HepG2 (cell line): Measurements from ENCODE around the gene DGCR8. TPM values are rescaled to one million over a fixed set of nuclear protein-coding genes. Genes with fewer than 3 reads are reported as not detected.

Source experiments
- ATAC-seq: fragments of 200-7000 bp; cut with Tn5 transposase; 3 replicates; pipeline ENCODE4 v1.9.1; 2020; ENCODE audit warnings: mild to moderate bottlenecking, moderate library complexity
- BruUV-seq: library from RNA; stranded (reverse); fragments of 400-500 nt; replicated peaks from 2 replicates; lab custom pipeline; 2021; lab: Mats Ljungman, UMichigan
- CTCF ChIA-PET: fragments of 300-600 bp; formaldehyde crosslinking; extraction: SDS; loops from one replicate; lab custom pipeline; 2021; ENCODE audit warnings: low total read pairs, inconsistent platforms, low intra/inter-chr PET ratio; lab: Yijun Ruan, JAX
- POLR2A ChIA-PET: fragments of 350-600 bp; sonication (Branson Sonifier 250); formaldehyde crosslinking; loops from one replicate; lab custom pipeline; 2020; ENCODE audit warnings: antibody characterized with exemption, inconsistent platforms; lab: Yijun Ruan, JAX
- DNase-seq: peaks from one replicate; pipeline ENCODE4 v3.0.0-alpha.2; 2015; ENCODE audit warnings: low spot score
- FAIRE-seq: peaks from 3 replicates; lab custom pipeline; 2011; peaks lifted over from hg19 to GRCh38; lab: Jason Lieb, UNC
- H2AFZ ChIP-seq: one replicate; pipeline ENCODE4 v1.6.1; 2011; ENCODE audit warnings: low read length, inconsistent platforms
- H3K27ac ChIP-seq: fragments of 300-600 bp; 3 replicates; pipeline ENCODE4 v1.8.0; 2011; ENCODE audit warnings: mixed run types, mild to moderate bottlenecking, mixed read lengths, low read length, inconsistent platforms; ENCODE audit not compliant: insufficient read depth; ENCODE audit errors: extremely low read length
- H3K27me3 ChIP-seq, 2 experiments: fragments of 200-600 bp in 1 of 2; 2 replicates in 1 of 2; 3 replicates in 1 of 2; pipeline versions ENCODE4 v1.6.0 to v1.8.0; 2011; ENCODE audit warnings: low read length in 2 of 2, mild to moderate bottlenecking in 2 of 2, moderate library complexity in 2 of 2, inconsistent platforms in 1 of 2; ENCODE audit not compliant: insufficient read depth in 2 of 2, control insufficient read depth in 1 of 2
- H3K36me3 ChIP-seq, 2 experiments: fragments of 200-600 bp in 1 of 2; replicated peaks in 1 of 2; 2 replicates in 1 of 2; 3 replicates in 1 of 2; pipeline versions ENCODE4 v1.5.1 to v1.8.0; 2011; ENCODE audit warnings: low read length in 2 of 2, inconsistent platforms in 1 of 2; ENCODE audit not compliant: insufficient read depth in 2 of 2, control insufficient read depth in 1 of 2
- H3K4me1 ChIP-seq: 2 replicates; pipeline ENCODE4 v1.5.1; 2012; ENCODE audit warnings: low read length, inconsistent platforms; ENCODE audit not compliant: insufficient read depth
- H3K4me2 ChIP-seq: 2 replicates; pipeline ENCODE4 v1.6.0; 2011; ENCODE audit warnings: low read depth, low read length, inconsistent platforms
- H3K4me3 ChIP-seq, 3 experiments: fragments of 200-600 bp in 1 of 3; sonication (generic), shearing (Covaris generic) in 1 of 3; replicated peaks in 1 of 3; 2 replicates each; pipeline ENCODE4 v1.5.1; 2011 to 2016; ENCODE audit warnings: low read length in 3 of 3, inconsistent platforms in 2 of 3, low read depth in 2 of 3, mild to moderate bottlenecking in 2 of 3, control low read depth in 1 of 3, mixed read lengths in 1 of 3; ENCODE audit not compliant: insufficient read depth in 1 of 3
- H3K79me2 ChIP-seq: one replicate; pipeline ENCODE4 v1.6.1; 2011; ENCODE audit warnings: low read length, inconsistent platforms; ENCODE audit not compliant: insufficient read depth
- H3K9ac ChIP-seq: 2 replicates; pipeline ENCODE4 v1.6.0; 2011; ENCODE audit warnings: mild to moderate bottlenecking, low read depth, low read length, inconsistent platforms; ENCODE audit not compliant: insufficient read depth
- H3K9me3 ChIP-seq: 2 replicates; pipeline ENCODE4 v1.5.1; 2012; ENCODE audit warnings: mild to moderate bottlenecking, low read length
- H4K20me1 ChIP-seq: 2 replicates; pipeline ENCODE4 v1.6.0; 2011; ENCODE audit warnings: inconsistent platforms, mild to moderate bottlenecking, low read length, moderate library complexity; ENCODE audit not compliant: insufficient read depth
- ARID2 ChIP-seq: sonication (generic); formaldehyde crosslinking; IDR thresholded peaks from 2 replicates; pipeline ENCODE4 v1.8.1; 2022; ENCODE audit warnings: mild to moderate bottlenecking, missing genetic modification reagents, borderline replicate concordance
- GPN1 ChIP-seq: sonication (generic); formaldehyde crosslinking; IDR thresholded peaks from 2 replicates; pipeline ENCODE4 v1.5.1; 2020; ENCODE audit warnings: missing genetic modification reagents, borderline replicate concordance
- HES4 ChIP-seq: sonication (generic); formaldehyde crosslinking; IDR thresholded peaks from 2 replicates; pipeline ENCODE4 v1.9.0; 2021; ENCODE audit warnings: mild to moderate bottlenecking, missing genetic modification reagents, borderline replicate concordance
- JUNB ChIP-seq: sonication (generic); formaldehyde crosslinking; IDR thresholded peaks from 2 replicates; pipeline ENCODE4 v1.8.0; 2022; ENCODE audit warnings: missing genetic modification reagents, mild to moderate bottlenecking, borderline replicate concordance
- KDM6A ChIP-seq: IDR thresholded peaks from 2 replicates; pipeline ENCODE4 v1.6.1; 2016; ENCODE audit warnings: low read depth
- POLR2G ChIP-seq: fragments of 200-400 bp; formaldehyde crosslinking; IDR thresholded peaks from 2 replicates; pipeline ENCODE4 v1.6.1; 2018; ENCODE audit warnings: mild to moderate bottlenecking, low read depth, low read length, moderate library complexity
- PTBP1 ChIP-seq: fragments of 200-400 bp; formaldehyde crosslinking; IDR thresholded peaks from 2 replicates; pipeline ENCODE4 v1.6.1; 2018; ENCODE audit warnings: low read length, low read depth; ENCODE audit not compliant: poor library complexity, severe bottlenecking
- SAP130 ChIP-seq: IDR thresholded peaks from 2 replicates; pipeline ENCODE4 v1.6.1; 2016; ENCODE audit warnings: low read depth
- TCF12 ChIP-seq, 2 experiments: fragments of 450-650 bp in 1 of 2; sonication (generic) in 1 of 2; formaldehyde crosslinking in 1 of 2; IDR thresholded peaks; 2 replicates each; pipeline versions ENCODE4 v1.6.1 to v1.8.0; 2017 to 2022; ENCODE audit warnings: antibody characterized with exemption in 1 of 2, mild to moderate bottlenecking in 1 of 2, missing genetic modification reagents in 1 of 2, moderate library complexity in 1 of 2
- TSC22D2 ChIP-seq: sonication (generic); formaldehyde crosslinking; IDR thresholded peaks from 2 replicates; pipeline ENCODE4 v1.5.1; 2020; ENCODE audit warnings: missing genetic modification reagents, mild to moderate bottlenecking, borderline replicate concordance
- ZBTB7B ChIP-seq: sonication (generic); formaldehyde crosslinking; IDR thresholded peaks from 2 replicates; pipeline ENCODE4 v1.4.0; 2020; ENCODE audit warnings: missing genetic modification reagents
- ZMYM2 ChIP-seq: sonication (generic); formaldehyde crosslinking; IDR thresholded peaks from 2 replicates; pipeline ENCODE4 v1.8.0; 2022; ENCODE audit warnings: mild to moderate bottlenecking, missing genetic modification reagents
- ZNF432 ChIP-seq: sonication (generic); formaldehyde crosslinking; IDR thresholded peaks from 2 replicates; pipeline ENCODE4 v1.5.0; 2020; ENCODE audit warnings: missing genetic modification reagents, mild to moderate bottlenecking, borderline replicate concordance
- ZNF446 ChIP-seq: sonication (generic); formaldehyde crosslinking; IDR thresholded peaks from 2 replicates; pipeline ENCODE4 v1.5.0; 2020; ENCODE audit warnings: mild to moderate bottlenecking, missing genetic modification reagents
- ZNF562 ChIP-seq: sonication (generic); formaldehyde crosslinking; IDR thresholded peaks from 2 replicates; pipeline ENCODE4 v1.8.0; 2022; ENCODE audit warnings: missing genetic modification reagents, borderline replicate concordance
- ZNF564 ChIP-seq: sonication (generic); formaldehyde crosslinking; IDR thresholded peaks from 2 replicates; pipeline ENCODE4 v1.8.1; 2023; ENCODE audit warnings: mild to moderate bottlenecking, missing genetic modification reagents
- WGBS: methylation state at CpG from one replicate; pipeline ENCODE4 v1.1.6; 2017; ENCODE audit warnings: low lambda C conversion rate; 5-methylcytosine and 5-hydroxymethylcytosine counted together
- in situ Hi-C: cut with HindIII; loops from 2 replicates; pipeline ENCODE4 v1.10.0; 2017; ENCODE audit warnings: low pct_unique_long_range_greater_than_20kb; ENCODE audit not compliant: extremely low pct_ligation_motif_present
- intact Hi-C: fragments of 100-400 bp; cut with micrococcal nuclease; formaldehyde crosslinking; loops from one replicate; pipeline ENCODE4 v1.10.0; 2022; ENCODE audit not compliant: unreplicated experiment
- polyA plus RNA-seq, 8 experiments: library from polyadenylated mRNA; depleted of rRNA in 3 of 8; stranded (reverse) in 7 of 8; unstranded in 1 of 8; fragments of >200 nt; fragmentation: Illumina TruSeq in 4 of 8; extraction: Trizol in 4 of 8; gene quantifications; 2 replicates each; pipeline versions ENCODE4 v1.2.1 to v1.2.3, GENCODE V29; 2011 to 2016; ENCODE audit warnings: low read depth in 4 of 8, missing spikeins in 1 of 8, mixed read lengths in 1 of 8; ENCODE audit not compliant: insufficient read depth in 1 of 8
- total RNA-seq, 5 experiments: library from RNA; depleted of rRNA; stranded (reverse); fragments of >200 nt; fragmentation: Illumina TruSeq; extraction: Trizol; gene quantifications; 2 replicates each; pipeline ENCODE4 v1.2.3, GENCODE V29; 2016; ENCODE audit warnings: low read depth in 1 of 5
- TF ChIP-seq, protein P1 (sequence below): sonication (generic); formaldehyde crosslinking; IDR thresholded peaks from 2 replicates; pipeline ENCODE4 v1.4.0; 2020; ENCODE audit warnings: missing genetic modification reagents

The DGCR8 gene
- total and polyA plus RNA-seq, 2 of the 13 experiments (the other 11 are each of a cell fraction or from before 2014, with no cell fraction given): 10.2 to 23.2 TPM

GRCh38 chr22:20105456-20106204 is 25.6 kb downstream of the DGCR8 start:
- TF ChIP-seq GPN1 (CRISPR knock-in tag): no peak
- no peak for TF ChIP-seq KDM6A (CRISPR knock-in tag)
- TF ChIP-seq ZBTB7B (CRISPR knock-in tag): no peak
- TF ChIP-seq TSC22D2 (CRISPR knock-in tag): no peak
- TF ChIP-seq JUNB: no peak
- TF ChIP-seq ZNF562 (CRISPR knock-in tag): no peak
- TF ChIP-seq ZNF446: no peak
- no peak for TF ChIP-seq ZMYM2 (CRISPR knock-in tag)
- TF ChIP-seq HES4 (CRISPR knock-in tag): no peak
- no peak for TF ChIP-seq SAP130 (CRISPR knock-in tag)
- no peak for TF ChIP-seq ZNF564 (CRISPR knock-in tag)
- no peak for TF ChIP-seq ARID2
- no peak for TF ChIP-seq TCF12 (IDR thresholded peaks at IDR 0.05)
- no peak for TF ChIP-seq TCF12 (CRISPR knock-in tag; IDR thresholded peaks at IDR 0.05)
- no peak for TF ChIP-seq ZNF432 (CRISPR knock-in tag)
- TF ChIP-seq, protein P1, sequence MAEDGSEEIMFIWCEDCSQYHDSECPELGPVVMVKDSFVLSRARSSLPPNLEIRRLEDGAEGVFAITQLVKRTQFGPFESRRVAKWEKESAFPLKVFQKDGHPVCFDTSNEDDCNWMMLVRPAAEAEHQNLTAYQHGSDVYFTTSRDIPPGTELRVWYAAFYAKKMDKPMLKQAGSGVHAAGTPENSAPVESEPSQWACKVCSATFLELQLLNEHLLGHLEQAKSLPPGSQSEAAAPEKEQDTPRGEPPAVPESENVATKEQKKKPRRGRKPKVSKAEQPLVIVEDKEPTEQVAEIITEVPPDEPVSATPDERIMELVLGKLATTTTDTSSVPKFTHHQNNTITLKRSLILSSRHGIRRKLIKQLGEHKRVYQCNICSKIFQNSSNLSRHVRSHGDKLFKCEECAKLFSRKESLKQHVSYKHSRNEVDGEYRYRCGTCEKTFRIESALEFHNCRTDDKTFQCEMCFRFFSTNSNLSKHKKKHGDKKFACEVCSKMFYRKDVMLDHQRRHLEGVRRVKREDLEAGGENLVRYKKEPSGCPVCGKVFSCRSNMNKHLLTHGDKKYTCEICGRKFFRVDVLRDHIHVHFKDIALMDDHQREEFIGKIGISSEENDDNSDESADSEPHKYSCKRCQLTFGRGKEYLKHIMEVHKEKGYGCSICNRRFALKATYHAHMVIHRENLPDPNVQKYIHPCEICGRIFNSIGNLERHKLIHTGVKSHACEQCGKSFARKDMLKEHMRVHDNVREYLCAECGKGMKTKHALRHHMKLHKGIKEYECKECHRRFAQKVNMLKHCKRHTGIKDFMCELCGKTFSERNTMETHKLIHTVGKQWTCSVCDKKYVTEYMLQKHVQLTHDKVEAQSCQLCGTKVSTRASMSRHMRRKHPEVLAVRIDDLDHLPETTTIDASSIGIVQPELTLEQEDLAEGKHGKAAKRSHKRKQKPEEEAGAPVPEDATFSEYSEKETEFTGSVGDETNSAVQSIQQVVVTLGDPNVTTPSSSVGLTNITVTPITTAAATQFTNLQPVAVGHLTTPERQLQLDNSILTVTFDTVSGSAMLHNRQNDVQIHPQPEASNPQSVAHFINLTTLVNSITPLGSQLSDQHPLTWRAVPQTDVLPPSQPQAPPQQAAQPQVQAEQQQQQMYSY (CRISPR knock-in tag): no peak
- no peak for TF ChIP-seq PTBP1
- TF ChIP-seq POLR2G: no peak
- intact Hi-C loops: no loop called here
- CTCF ChIA-PET: no interaction called here
- no peaks in the 10 kb centered on the region for H3K9me3 ChIP-seq
- peaks cover 8% of the 10 kb centered on the region; the same call in 1 of the 2 replicates for H3K4me1 ChIP-seq
- no peak overlapping the region for H3K4me3 ChIP-seq
- no peak overlapping the region for H3K9ac ChIP-seq
- peaks cover 55 to 94% of the 10 kb centered on the region in 2 experiments for H3K36me3 ChIP-seq
- no TSS peak for BruUV-seq
- POLR2A ChIA-PET: no interaction called here
- DNase-seq (no peak), FAIRE-seq (no peak), ATAC-seq (no peak)
- H3K27me3 ChIP-seq: no peaks in the 10 kb centered on the region
- H3K4me2 ChIP-seq: no peak overlapping the region
- WGBS: 97% methylated on average over 7 of the region's 7 CpGs
- H4K20me1 ChIP-seq: no peaks in the 10 kb centered on the region
- H3K27ac ChIP-seq: no peak overlapping the region
- H3K79me2 ChIP-seq: peaks cover 10% of the 10 kb centered on the region
- H2AFZ ChIP-seq: no peak overlapping the region
- in situ Hi-C loops: no loop called here
